GM21528 (cell line): ENCODE results near the gene KRT81.
"Not testable (repeated sequence)": the region's sequence is repeated elsewhere in the genome, so short reads cannot be mapped to it uniquely, and the experiment has no call there.

Experiments
- ATAC-seq: cut with Tn5 transposase; IDR thresholded peaks from one replicate; pipeline ENCODE4 v1.9.1; 2021; ENCODE audit warnings: mild to moderate bottlenecking, moderate library complexity; ENCODE audit not compliant: unreplicated experiment, low FRiP score

KRT81 gene

GRCh38 chr12:52278575-52279421 lies 12.5 kb downstream of the KRT81 start:
- no peak for ATAC-seq

DNA sequence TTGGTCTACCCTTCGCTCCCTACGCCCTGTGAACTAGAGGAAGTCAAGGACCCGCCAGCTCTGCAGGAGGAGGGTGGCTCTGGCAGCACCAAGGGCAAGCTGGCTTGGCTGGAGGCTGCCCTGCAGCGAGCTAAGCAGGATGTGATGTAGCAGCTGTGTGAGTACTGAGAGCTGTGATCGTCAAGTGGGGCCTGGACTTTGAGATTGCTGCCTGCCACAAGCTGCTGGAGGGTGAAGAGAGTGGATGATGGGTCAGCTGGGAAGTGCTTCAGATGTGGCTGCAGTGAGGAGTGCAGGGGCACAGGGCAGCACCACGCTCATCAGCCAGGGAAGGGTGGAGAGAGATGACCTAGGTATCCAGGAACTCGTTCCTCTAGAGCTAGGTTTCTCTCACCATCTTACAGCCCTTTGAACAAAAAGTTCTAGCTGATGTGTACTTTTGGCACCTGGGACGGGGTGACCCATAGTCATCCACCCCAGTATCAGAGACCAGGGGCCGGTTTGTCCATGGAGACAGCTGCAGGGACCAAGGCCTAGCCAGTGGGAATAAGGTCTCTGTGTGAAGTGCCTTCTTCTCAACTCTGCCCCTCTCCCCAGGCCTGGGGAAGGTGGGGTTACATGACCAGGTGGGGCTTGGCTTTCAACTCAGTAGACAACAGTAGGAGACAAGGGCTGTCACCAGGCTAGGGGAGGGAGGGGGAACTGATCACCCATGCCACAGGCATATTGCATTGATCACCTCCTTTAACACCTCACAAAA lies 13.7 kb downstream of the KRT81 start:
- ATAC-seq = no peak

DNA sequence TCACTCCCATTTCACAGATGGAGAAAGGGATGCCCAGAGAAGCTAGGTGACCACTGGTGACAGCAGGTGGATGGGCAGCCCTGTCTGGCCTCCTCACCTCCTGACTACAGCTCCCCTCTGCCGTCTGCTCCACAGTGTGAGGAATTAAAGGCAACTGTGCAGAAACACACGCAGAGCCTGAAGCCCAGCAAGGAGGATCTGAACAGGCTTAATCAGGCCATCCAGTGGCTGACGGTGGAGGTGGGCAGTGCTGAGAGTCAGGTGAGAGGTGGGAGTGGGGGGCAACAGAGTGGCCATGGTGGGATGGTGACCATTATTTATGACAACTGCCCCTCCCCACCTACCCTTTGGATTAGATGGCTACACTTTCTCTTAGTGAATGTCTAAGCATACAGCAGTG lies 15.6 kb downstream of the KRT81 start:
- no peak for ATAC-seq

GRCh38 chr12:52274521-52275120 lies 16.7 kb downstream of the KRT81 start, which contains the start of gene KRT86:
TSS of gene KRT86 (plus strand) at chr12:52274645. CDS start at chr12:52301917, 27,272 bp downstream.
- ATAC-seq = no peak

GRCh38 chr12:52271158-52271557 lies 20.2 kb downstream of the KRT81 start:
- no peak for ATAC-seq

DNA sequence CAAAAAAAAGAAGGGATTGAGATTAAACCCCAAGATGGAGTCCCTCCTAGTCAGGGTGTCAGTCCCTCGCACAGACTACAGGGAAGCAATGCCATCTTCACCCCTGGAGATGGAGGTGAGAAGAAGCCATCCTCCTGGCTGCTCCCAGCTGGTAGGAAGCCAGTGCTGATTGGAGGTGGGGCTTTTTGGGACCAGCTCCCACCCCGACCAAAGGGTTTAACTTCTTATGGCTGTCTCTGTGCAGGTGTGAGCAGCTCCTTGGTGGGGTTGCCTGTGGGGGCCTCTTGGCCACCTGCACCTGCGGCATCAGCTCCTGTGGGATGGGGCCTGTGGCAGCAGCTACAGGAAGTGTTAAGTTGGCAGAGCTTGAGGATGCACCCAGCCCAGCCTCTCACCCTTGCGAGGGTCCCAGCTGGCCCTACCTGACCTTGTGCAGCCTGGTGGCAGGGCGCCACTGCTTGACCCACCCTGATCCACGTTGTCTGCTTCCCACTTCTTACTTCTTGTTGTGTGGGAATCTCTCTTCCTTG lies 20.7 kb downstream of the KRT81 start:
- no peak for ATAC-seq

- no peak for ATAC-seq
These were observed 23.1 kb downstream of the KRT81 start for GRCh38 chr12:52268212-52268611.

- no peak for ATAC-seq
These were observed 23.6 kb downstream of the KRT81 start for GRCh38 chr12:52267699-52268098.

DNA sequence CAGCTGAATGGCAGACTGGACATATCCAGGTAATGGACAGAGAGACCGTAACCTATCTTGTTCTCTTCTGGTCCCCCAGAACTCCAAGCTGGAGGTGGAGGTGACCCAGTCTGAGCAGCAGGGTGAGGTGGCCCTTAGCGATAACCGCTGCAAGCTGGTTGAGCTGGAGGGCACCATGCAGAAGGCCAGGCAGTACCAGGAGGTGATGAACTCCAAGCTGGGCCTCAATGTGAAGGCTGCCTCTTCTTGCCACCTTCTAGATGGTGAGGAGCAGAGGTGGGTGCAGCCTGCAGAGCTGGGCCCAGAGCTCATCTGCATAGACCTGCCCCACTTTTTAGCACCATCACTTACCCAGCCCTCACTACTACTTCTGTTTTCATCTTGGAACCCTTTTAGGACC lies 24.1 kb downstream of the KRT81 start:
- ATAC-seq = no peak

GRCh38 chr12:52266514-52266913 lies 24.8 kb downstream of the KRT81 start:
- ATAC-seq = no peak

DNA sequence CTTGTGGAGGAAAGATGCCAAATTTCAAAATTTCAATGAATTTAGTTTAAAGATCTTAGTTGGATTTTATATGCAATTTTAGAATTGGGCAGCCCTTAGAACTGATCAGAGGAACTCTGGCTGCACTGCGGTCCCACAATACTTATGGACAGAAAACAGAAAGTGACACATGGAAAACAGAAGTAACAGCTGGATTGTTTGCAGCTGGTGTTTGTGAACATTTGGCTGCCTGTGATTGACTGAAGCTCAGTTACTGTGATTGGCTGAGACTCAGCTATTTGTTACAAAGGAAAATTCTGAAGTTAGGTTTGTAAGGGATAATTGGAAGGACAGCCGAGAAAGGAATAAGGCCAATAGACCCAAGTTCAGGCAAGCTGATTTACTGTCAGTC lies 26.9 kb downstream of the KRT81 start:
- ATAC-seq = no peak

GRCh38 chr12:52263761-52264434 lies 27.4 kb downstream of the KRT81 start:
- no peak for ATAC-seq

- no peak for ATAC-seq
These were observed 29.0 kb downstream of the KRT81 start for GRCh38 chr12:52262286-52262685.

DNA sequence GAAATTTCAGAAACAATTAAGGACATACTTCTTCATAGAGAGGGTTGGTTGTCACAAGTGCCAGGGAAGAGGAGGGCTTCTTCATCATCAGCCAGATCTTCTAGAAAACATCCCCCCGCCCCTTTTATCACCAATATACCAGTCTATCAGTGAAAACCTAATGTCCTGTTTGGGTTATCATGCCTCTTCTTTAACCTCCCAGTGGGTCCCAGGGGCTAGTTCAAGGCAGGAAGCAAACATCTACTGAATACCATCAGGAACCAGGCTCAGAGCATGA lies 30.2 kb downstream of the KRT81 start:
- ATAC-seq = no peak

DNA sequence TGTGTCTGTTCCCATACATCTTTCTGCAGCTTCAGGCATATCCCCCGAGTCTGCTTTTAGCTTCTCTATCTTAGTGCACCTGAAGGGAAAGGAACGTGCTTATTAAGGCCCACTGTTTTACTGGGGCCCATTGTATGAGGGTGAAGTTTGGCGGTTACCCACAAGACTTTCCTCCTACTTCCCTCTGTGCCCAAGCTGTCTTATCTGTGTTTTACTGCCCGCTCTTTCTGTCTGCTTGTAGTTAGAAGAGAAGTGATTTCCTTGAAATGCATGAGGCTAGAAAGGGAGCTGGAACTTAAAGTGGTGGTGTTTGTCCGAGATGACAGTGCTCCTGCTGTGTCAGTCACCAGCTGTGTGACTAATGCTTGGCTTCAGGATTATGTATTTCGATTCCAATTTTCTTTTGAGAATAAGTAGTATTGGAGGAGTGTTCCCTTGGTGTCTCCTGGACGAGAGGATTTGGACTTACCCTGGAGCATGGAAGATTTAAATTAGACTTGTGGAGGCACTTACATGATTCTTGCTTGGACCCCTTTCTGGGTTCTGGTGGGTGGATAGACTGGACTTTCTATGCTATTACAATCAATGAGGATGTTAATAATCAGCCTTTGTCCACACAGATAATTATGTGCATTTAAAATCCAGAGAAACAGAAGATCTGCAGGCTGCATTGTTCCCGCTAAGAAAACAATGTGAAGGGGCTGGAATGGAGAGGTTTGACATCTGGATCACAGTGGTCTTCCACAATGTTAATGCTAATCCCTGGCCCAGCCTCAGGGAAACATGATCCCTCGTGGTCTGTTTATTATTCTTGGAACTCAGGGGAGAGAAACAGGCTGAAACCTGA lies 30.8 kb downstream of the KRT81 start:
- no peak for ATAC-seq

DNA sequence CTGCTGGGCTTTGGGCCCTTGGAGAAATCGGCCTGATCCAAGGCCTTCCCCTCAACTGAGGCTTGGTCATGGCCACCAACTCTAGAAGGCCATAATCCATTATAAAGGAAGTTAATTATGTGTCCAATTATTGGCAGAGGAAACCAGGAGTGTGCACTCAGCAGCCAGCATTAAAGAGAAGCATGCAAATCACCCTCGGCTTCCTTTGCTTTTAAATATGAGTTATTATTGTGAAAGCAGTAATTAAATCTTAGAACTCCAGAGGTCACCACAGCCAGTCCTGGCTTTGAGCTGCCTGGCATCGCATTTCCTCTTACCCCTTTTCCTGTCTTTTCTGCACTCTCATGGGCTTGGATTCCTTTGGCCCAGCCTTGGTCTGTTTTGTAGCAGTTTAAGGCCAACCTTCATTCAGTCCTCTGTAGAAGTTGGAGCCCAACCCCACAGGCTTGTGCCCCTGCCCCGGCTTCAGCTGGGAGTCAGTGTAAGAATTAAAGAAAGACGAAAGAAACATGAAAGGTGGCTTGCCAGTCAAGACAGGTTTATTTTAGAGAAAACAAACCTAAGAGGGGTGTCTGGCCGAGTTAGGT lies 31.6 kb downstream of the KRT81 start:
- no peak for ATAC-seq

- ATAC-seq = no peak
These were observed 32.9 kb downstream of the KRT81 start for GRCh38 chr12:52258335-52258901.

GRCh38 chr12:52257922-52258321 lies 33.4 kb downstream of the KRT81 start:
- ATAC-seq = not testable (repeated sequence)

DNA sequence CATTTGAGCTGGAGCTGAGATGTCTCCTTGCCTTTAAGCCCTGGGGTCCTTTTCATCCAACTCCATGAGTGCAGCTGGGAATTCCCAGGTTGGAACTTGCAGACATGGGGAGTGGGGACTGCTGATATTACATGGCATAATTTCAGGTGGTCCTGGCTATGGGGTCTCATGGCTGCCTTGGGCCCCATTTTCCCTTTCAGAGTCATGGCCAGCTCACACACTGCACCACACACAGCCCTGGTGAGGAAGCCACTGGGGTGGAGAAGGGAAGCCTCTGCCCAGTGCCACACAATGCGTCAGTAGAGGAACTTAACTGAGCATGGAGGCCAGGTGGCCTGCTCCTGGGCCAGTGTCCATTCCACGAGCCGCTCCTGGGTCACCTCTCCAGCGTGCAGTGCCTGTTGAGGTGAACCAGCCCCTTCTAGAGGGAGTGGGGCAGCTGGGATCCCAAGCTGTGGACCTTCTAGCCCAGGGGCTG lies 34.2 kb downstream of the KRT81 start:
- ATAC-seq = no peak
